GF-D8 (cell line): Measurements from ENCODE around the gene MTMR2.

ENCODE experiments used
- DNase-seq: peaks from one replicate; lab custom pipeline; 2025; lab: John Stamatoyannopoulos, UW

The MTMR2 gene

GRCh38 chr11:95918056-95918455 is 5.9 kb downstream of the MTMR2 start:
- DNase-seq, result no peak

GRCh38 chr11:95917193-95918036 is 6.5 kb downstream of the MTMR2 start:
- DNase-seq, result no peak

GRCh38 chr11:95916049-95916448 is 7.9 kb downstream of the MTMR2 start:
- DNase-seq, result no peak

- no peak for DNase-seq
Observed at GRCh38 chr11:95915051-95915450, 8.9 kb downstream of the MTMR2 start.

- DNase-seq, result no peak
Observed at GRCh38 chr11:95913830-95914615, 9.9 kb downstream of the MTMR2 start.

GRCh38 chr11:95912902-95913560 is 10.9 kb downstream of the MTMR2 start:
- DNase-seq, result no peak

- DNase-seq, result no peak
Observed at GRCh38 chr11:95911369-95911759, 12.5 kb downstream of the MTMR2 start.

- DNase-seq, result no peak
Observed at GRCh38 chr11:95910638-95911368, 13.1 kb downstream of the MTMR2 start.

GRCh38 chr11:95908826-95909225 is 15.1 kb downstream of the MTMR2 start:
- no peak for DNase-seq

GRCh38 chr11:95907476-95907875 is 16.4 kb downstream of the MTMR2 start:
- DNase-seq, result no peak

- no peak for DNase-seq
Observed at GRCh38 chr11:95904009-95904650, 19.8 kb downstream of the MTMR2 start.

GRCh38 chr11:95898782-95899181 is 25.1 kb downstream of the MTMR2 start:
- no peak for DNase-seq

- DNase-seq, result no peak
Observed at GRCh38 chr11:95897731-95898130, 26.2 kb downstream of the MTMR2 start.

- DNase-seq, result peak; percentile 73
Observed at GRCh38 chr11:95895815-95896214, 28.1 kb downstream of the MTMR2 start.

GRCh38 chr11:95892892-95893570 is 30.9 kb downstream of the MTMR2 start:
- DNase-seq, result no peak

- no peak for DNase-seq
Observed at GRCh38 chr11:95892492-95892891, 31.4 kb downstream of the MTMR2 start.

GRCh38 chr11:95891423-95892170 is 32.3 kb downstream of the MTMR2 start:
- no peak for DNase-seq

- no peak for DNase-seq
Observed at GRCh38 chr11:95888852-95889251, 35.1 kb downstream of the MTMR2 start.

GRCh38 chr11:95888439-95888838 is 35.5 kb downstream of the MTMR2 start:
- DNase-seq, result no peak

- DNase-seq, result no peak
Observed at GRCh38 chr11:95886462-95886861, 37.4 kb downstream of the MTMR2 start.
